ENCODE data around the gene ZNF35. TPM values are rescaled to one million over a fixed set of nuclear protein-coding genes. Genes with fewer than 3 reads are reported as not detected.

The ZNF35 gene
- total and polyA plus RNA-seq, 10 of the 15 experiments (the other 5 are each of a cell fraction or from before 2014, with no cell fraction given) = 9.3 to 21.1 (median 13.4) TPM

GRCh38 chr3:44648564-44649229 lies at the start of gene ZNF35 (continued):
- TF ChIP-seq, protein P1, sequence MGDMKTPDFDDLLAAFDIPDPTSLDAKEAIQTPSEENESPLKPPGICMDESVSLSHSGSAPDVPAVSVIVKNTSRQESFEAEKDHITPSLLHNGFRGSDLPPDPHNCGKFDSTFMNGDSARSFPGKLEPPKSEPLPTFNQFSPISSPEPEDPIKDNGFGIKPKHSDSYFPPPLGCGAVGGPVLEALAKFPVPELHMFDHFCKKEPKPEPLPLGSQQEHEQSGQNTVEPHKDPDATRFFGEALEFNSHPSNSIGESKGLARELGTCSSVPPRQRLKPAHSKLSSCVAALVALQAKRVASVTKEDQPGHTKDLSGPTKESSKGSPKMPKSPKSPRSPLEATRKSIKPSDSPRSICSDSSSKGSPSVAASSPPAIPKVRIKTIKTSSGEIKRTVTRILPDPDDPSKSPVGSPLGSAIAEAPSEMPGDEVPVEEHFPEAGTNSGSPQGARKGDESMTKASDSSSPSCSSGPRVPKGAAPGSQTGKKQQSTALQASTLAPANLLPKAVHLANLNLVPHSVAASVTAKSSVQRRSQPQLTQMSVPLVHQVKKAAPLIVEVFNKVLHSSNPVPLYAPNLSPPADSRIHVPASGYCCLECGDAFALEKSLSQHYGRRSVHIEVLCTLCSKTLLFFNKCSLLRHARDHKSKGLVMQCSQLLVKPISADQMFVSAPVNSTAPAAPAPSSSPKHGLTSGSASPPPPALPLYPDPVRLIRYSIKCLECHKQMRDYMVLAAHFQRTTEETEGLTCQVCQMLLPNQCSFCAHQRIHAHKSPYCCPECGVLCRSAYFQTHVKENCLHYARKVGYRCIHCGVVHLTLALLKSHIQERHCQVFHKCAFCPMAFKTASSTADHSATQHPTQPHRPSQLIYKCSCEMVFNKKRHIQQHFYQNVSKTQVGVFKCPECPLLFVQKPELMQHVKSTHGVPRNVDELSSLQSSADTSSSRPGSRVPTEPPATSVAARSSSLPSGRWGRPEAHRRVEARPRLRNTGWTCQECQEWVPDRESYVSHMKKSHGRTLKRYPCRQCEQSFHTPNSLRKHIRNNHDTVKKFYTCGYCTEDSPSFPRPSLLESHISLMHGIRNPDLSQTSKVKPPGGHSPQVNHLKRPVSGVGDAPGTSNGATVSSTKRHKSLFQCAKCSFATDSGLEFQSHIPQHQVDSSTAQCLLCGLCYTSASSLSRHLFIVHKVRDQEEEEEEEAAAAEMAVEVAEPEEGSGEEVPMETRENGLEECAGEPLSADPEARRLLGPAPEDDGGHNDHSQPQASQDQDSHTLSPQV (IDR thresholded peaks at IDR 0.05) = no peak
- TF ChIP-seq EP300 (IDR thresholded peaks at IDR 0.05; ENCODE audit: borderline replicate concordance in 1 of 2, control insufficient read depth in 1 of 2, low read depth in 2 of 2, low read length in 2 of 2) = no peak
- TF ChIP-seq RELA (IDR thresholded peaks at IDR 0.05; ENCODE audit: borderline replicate concordance, partially characterized antibody) = peak; percentile 19
- TF ChIP-seq CTCF (IDR thresholded peaks at IDR 0.05 in 2 of 3, conservative IDR thresholded peaks at IDR 0.05 in 1 of 3; ENCODE audit: control insufficient read depth in 2 of 3, extremely low read depth in 1 of 3, insufficient read depth in 1 of 3, low read depth in 3 of 3, low read length in 3 of 3) = no peak
- TF ChIP-seq KLF5 (IDR thresholded peaks at IDR 0.05; ENCODE audit: partially characterized antibody) = no peak
- TF ChIP-seq YBX1 (IDR thresholded peaks at IDR 0.05) = no peak
- TF ChIP-seq SRF (IDR thresholded peaks at IDR 0.05; ENCODE audit: low read depth in 2 of 2, low read length in 2 of 2) = peak; percentile 87 to 89
- no peak for TF ChIP-seq CHD4 (IDR thresholded peaks at IDR 0.05)
- TF ChIP-seq, protein P2, sequence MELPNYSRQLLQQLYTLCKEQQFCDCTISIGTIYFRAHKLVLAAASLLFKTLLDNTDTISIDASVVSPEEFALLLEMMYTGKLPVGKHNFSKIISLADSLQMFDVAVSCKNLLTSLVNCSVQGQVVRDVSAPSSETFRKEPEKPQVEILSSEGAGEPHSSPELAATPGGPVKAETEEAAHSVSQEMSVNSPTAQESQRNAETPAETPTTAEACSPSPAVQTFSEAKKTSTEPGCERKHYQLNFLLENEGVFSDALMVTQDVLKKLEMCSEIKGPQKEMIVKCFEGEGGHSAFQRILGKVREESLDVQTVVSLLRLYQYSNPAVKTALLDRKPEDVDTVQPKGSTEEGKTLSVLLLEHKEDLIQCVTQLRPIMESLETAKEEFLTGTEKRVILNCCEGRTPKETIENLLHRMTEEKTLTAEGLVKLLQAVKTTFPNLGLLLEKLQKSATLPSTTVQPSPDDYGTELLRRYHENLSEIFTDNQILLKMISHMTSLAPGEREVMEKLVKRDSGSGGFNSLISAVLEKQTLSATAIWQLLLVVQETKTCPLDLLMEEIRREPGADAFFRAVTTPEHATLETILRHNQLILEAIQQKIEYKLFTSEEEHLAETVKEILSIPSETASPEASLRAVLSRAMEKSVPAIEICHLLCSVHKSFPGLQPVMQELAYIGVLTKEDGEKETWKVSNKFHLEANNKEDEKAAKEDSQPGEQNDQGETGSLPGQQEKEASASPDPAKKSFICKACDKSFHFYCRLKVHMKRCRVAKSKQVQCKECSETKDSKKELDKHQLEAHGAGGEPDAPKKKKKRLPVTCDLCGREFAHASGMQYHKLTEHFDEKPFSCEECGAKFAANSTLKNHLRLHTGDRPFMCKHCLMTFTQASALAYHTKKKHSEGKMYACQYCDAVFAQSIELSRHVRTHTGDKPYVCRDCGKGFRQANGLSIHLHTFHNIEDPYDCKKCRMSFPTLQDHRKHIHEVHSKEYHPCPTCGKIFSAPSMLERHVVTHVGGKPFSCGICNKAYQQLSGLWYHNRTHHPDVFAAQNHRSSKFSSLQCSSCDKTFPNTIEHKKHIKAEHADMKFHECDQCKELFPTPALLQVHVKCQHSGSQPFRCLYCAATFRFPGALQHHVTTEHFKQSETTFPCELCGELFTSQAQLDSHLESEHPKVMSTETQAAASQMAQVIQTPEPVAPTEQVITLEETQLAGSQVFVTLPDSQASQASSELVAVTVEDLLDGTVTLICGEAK (IDR thresholded peaks at IDR 0.05; ENCODE audit: borderline replicate concordance) = peak; percentile 96
- TF ChIP-seq ZBTB4 (CRISPR knock-in tag; IDR thresholded peaks at IDR 0.05) = no peak
- TF ChIP-seq NR2C1 (IDR thresholded peaks at IDR 0.05) = peak; percentile 59
- peak; percentile 48 to 69; a peak in 3 of 4 replicates for TF ChIP-seq BHLHE40 (IDR thresholded peaks at IDR 0.05; ENCODE audit: borderline replicate concordance in 1 of 2, low read depth in 2 of 2, low read length in 1 of 2)
- no peak for TF ChIP-seq PAX5 (IDR thresholded peaks at IDR 0.05; ENCODE audit: borderline replicate concordance, low read depth, low read length)
